Fibroblast of lung (primary cell): ENCODE measurements around the gene TNIK.

Experiments
- EZH2 ChIP-seq: IDR thresholded peaks from 2 replicates; pipeline ENCODE4 v1.5.1; 2012; ENCODE audit warnings: low read length, control low read depth, mild to moderate bottlenecking; ENCODE audit errors: missing control alignments
- TF ChIP-seq, protein P1 (sequence below), 2 donors: IDR thresholded peaks in 1 of 2; conservative IDR thresholded peaks in 1 of 2; 1 replicate in 1 of 2; 2 replicates in 1 of 2; pipeline ENCODE4 v1.5.1; 2011 to 2012; ENCODE audit warnings: low read length in 2 of 2, control low read depth in 1 of 2, inconsistent platforms in 1 of 2, low read depth in 1 of 2, mild to moderate bottlenecking in 1 of 2

DNA sequence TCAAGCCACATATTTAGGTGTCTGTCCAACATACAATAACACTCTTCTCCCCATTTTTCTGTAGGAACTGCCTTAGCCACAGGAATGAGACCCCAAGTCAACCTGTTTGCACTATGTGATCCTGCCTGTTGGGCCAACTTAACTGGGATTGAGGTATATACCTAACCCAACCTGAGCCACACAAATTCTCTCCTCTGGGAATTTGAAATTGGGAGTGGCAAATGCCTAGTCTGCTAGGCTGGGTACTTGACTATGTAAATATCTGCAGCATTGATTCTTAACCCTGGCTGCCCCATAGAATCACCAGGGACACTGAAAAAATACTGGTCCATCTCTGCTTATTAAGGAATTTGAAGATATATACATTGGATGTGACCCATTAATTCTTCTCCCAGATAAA, 35.2 kb upstream of the TNIK start:
- TF ChIP-seq, protein P1, sequence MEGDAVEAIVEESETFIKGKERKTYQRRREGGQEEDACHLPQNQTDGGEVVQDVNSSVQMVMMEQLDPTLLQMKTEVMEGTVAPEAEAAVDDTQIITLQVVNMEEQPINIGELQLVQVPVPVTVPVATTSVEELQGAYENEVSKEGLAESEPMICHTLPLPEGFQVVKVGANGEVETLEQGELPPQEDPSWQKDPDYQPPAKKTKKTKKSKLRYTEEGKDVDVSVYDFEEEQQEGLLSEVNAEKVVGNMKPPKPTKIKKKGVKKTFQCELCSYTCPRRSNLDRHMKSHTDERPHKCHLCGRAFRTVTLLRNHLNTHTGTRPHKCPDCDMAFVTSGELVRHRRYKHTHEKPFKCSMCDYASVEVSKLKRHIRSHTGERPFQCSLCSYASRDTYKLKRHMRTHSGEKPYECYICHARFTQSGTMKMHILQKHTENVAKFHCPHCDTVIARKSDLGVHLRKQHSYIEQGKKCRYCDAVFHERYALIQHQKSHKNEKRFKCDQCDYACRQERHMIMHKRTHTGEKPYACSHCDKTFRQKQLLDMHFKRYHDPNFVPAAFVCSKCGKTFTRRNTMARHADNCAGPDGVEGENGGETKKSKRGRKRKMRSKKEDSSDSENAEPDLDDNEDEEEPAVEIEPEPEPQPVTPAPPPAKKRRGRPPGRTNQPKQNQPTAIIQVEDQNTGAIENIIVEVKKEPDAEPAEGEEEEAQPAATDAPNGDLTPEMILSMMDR (conservative IDR thresholded peaks at IDR 0.05 in 1 of 2, IDR thresholded peaks at IDR 0.05 in 1 of 2; ENCODE audit: low read depth in 1 of 2, low read length in 2 of 2): no peak
- no peak for TF ChIP-seq EZH2
